Karpas-422 (cell line): ENCODE results near the gene VENTX. TPM values are rescaled to one million over a fixed set of nuclear protein-coding genes. Genes with fewer than 3 reads are reported as not detected.

ENCODE experiments used
- DNase-seq: peaks from one replicate; pipeline ENCODE4 v3.0.0-alpha.2; 2015
- H2AFZ ChIP-seq: fragments of 200-600 bp; sonication (generic); 2 replicates; pipeline ENCODE4 v1.6.1; 2014; ENCODE audit warnings: antibody characterized with exemption, low read length, mixed read lengths
- H3K27ac ChIP-seq: fragments of 200-600 bp; sonication (generic); 2 replicates; pipeline ENCODE4 v1.5.1; 2014; ENCODE audit warnings: mild to moderate bottlenecking, low read length, moderate library complexity
- H3K27me3 ChIP-seq: fragments of 200-600 bp; sonication (generic); 2 replicates; pipeline ENCODE4 v1.6.1; 2014; ENCODE audit warnings: low read length, mixed read lengths
- H3K36me3 ChIP-seq: fragments of 200-600 bp; sonication (generic); 2 replicates; pipeline ENCODE4 v1.6.1; 2014; ENCODE audit warnings: low read length, mixed read lengths; ENCODE audit not compliant: insufficient read depth
- H3K4me1 ChIP-seq: fragments of 200-600 bp; sonication (generic); 2 replicates; pipeline ENCODE4 v1.6.1; 2014; ENCODE audit warnings: mild to moderate bottlenecking, low read length, mixed read lengths
- H3K4me2 ChIP-seq: fragments of 200-600 bp; sonication (generic); 2 replicates; pipeline ENCODE4 v1.6.1; 2014; ENCODE audit warnings: low read length, low read depth, mild to moderate bottlenecking; ENCODE audit not compliant: poor library complexity, severe bottlenecking
- H3K4me3 ChIP-seq: fragments of 200-600 bp; sonication (generic); 2 replicates; pipeline ENCODE4 v1.5.1; 2014; ENCODE audit warnings: mild to moderate bottlenecking, antibody characterized with exemption, low read length, mixed read lengths
- H3K79me2 ChIP-seq: fragments of 200-600 bp; sonication (generic); 2 replicates; pipeline ENCODE4 v1.6.1; 2014; ENCODE audit warnings: mild to moderate bottlenecking, low read length, mixed read lengths
- H3K9ac ChIP-seq: fragments of 200-600 bp; sonication (generic); 2 replicates; pipeline ENCODE4 v1.6.0; 2014; ENCODE audit warnings: low read length
- H3K9me2 ChIP-seq: fragments of 200-600 bp; sonication (generic), shearing (Covaris generic); replicated peaks from 2 replicates; pipeline ENCODE4 v1.6.0; 2014; ENCODE audit warnings: mild to moderate bottlenecking, low read length, moderate library complexity; ENCODE audit not compliant: insufficient read depth
- H3K9me3 ChIP-seq: fragments of 300-700, 200-600 bp; sonication (generic); 2 replicates; pipeline ENCODE4 v1.6.1; 2014; ENCODE audit warnings: low read length, mixed read lengths
- H4K20me1 ChIP-seq: fragments of 200-600 bp; sonication (generic); 2 replicates; pipeline ENCODE4 v1.6.1; 2014; ENCODE audit warnings: mild to moderate bottlenecking, antibody characterized with exemption, low read length, low read depth; ENCODE audit not compliant: insufficient read depth
- total RNA-seq: library from RNA; depleted of rRNA; stranded (reverse); fragments of >200 nt; shearing (Covaris generic); gene quantifications from 2 replicates; pipeline ENCODE4 v1.2.3, GENCODE V29; 2014; ENCODE audit warnings: low replicate concordance

VENTX gene
- total RNA-seq, 1 experiment from 2014 or later: not detected

DNA sequence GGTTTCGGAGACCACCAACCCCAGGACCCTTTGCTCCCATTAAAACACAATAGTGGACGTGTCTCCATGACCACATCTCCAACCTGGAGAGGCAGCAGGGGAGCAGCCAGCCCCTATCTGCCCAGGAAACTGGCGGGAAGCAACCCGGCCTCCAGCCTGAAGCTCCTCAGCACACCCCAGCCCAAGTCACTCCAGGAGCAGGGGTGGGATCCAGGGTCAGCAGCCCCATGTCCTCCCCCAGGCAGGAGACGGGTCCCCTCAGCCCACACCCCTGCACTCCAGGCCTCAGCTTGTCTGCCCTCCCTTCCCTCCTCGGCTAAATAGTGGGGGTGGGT, 38.4 kb downstream of the VENTX start:
- DNase-seq: no peak
- H3K4me1 ChIP-seq: peaks cover 16% of the 10 kb centered on the region
- H3K9me3 ChIP-seq: no peaks in the 10 kb centered on the region
- peaks cover 21% of the 10 kb centered on the region; the same call in 1 of the 2 replicates for H4K20me1 ChIP-seq
- H3K27me3 ChIP-seq: no peaks in the 10 kb centered on the region
- H3K4me3 ChIP-seq: no peak overlapping the region; the same call in 1 of the 2 replicates
- no peaks in the 10 kb centered on the region for H3K36me3 ChIP-seq
- H3K4me2 ChIP-seq: peak overlapping the region; percentile 47
- H2AFZ ChIP-seq: no peak overlapping the region
- H3K27ac ChIP-seq: no peak overlapping the region
- H3K9ac ChIP-seq: no peak overlapping the region
- no peaks in the 10 kb centered on the region for H3K79me2 ChIP-seq
- no peaks in the 10 kb centered on the region for H3K9me2 ChIP-seq

DNA sequence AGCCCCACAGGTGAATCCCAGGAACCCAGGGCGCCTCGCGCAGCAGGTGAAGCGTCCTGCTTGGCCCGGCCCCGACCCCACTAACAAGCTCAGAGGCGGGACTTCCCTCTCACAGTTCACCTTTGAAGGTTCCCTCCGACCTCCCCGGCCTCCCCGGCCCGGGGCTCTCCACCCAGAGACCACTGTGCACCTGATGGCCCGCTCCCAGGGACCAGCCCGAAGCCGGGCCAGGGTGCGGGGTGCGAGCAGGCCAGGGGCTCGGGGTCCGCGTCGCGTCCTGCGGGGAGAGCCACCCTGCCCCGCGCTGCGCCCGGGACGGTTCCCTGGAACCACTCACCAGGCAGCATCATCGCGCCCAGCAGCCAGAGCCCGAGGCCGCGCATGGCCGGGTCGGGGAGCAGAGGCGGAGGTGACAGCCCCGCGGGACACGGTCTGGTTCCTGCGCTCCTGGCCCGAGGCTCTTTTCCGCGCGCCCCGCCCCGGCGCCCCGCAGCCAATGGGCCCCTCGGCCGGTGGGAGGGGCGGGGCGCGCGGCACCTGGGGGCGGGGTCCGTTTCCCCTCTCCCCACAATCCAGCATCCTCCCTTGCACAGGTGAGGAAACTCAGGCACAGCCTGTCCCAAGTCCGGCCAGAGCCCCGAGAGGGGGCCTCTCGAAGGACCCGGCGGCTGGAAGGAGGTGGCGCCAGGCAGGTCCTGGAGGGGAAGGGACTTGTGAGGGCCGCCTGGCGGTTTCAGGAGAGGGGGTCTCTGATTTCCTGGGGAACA, 39.0 kb downstream of the VENTX start, which contains the start of gene ADAM8:
TSS of gene ADAM8 (minus strand) at position 434 of the 767 bp plus-strand sequence. CDS start at position 383, 51 bp downstream.
- Histone ChIP-seq H4K20me1 (peaks cover 21% of the 10 kb centered on the region; the same call in 1 of the 2 replicates), H3K27me3 (no peaks in the 10 kb centered on the region), H3K36me3 (no peaks in the 10 kb centered on the region), H3K79me2 (no peaks in the 10 kb centered on the region), H3K4me1 (peaks cover 16% of the 10 kb centered on the region), H2AFZ (no peak within 1 kb of the TSS), H3K4me3 (no peak within 1 kb of the TSS; the same call in 1 of the 2 replicates), H3K27ac (no peak within 1 kb of the TSS), H3K9ac (0 out of 2 replicates have a peak within 1 kb of the TSS, but pooled peaks have one; percentile 37), H3K9me3 (no peaks in the 10 kb centered on the region), H3K9me2 (no peaks in the 10 kb centered on the region), H3K4me2 (peak within 1 kb of the TSS; percentile 47)
- peak; percentile 83 for DNase-seq

GRCh38 chr10:133277277-133277992, 39.8 kb downstream of the VENTX start:
- Histone ChIP-seq H3K4me1 (peaks cover 16% of the 10 kb centered on the region), H3K27ac (no peak overlapping the region), H3K9me2 (no peaks in the 10 kb centered on the region), H4K20me1 (peaks cover 21% of the 10 kb centered on the region; the same call in 1 of the 2 replicates), H3K27me3 (no peaks in the 10 kb centered on the region), H3K4me3 (no peak overlapping the region), H3K79me2 (no peaks in the 10 kb centered on the region), H2AFZ (no peak overlapping the region), H3K9ac (no peak overlapping the region), H3K4me2 (no peak overlapping the region), H3K9me3 (no peaks in the 10 kb centered on the region), H3K36me3 (no peaks in the 10 kb centered on the region)
- no peak for DNase-seq

DNA sequence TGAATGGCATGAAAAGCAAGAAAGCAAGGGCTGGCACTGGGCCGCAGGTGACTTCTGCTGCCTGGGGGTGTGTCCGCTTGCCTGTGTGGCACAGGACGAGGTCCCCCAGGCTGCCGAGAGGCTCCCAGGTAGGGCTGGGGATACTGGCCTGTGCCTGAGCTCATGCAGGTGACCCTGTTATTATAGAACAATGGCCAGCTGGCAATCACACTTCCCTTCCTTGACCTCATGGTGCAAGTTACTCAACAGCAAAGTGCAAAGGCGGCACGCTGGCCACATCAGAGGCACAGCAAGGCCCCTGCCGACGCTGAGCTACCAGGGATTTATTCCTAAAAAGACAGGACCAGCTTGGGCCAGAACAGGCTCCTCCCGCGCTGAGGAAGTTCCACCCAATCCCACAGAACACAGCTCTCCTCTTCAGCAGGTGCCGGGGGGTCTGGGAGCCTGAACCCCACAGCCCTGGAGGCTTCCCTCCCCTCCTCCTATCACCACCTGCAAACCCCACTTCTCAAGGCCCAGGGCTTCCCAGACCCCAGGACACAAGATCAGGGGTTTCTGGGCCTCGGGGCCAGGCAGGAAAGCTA, 40.4 kb downstream of the VENTX start:
- Histone ChIP-seq H3K4me3 (no peak overlapping the region), H3K79me2 (no peaks in the 10 kb centered on the region), H3K4me2 (no peak overlapping the region), H3K4me1 (peaks cover 16% of the 10 kb centered on the region), H3K27me3 (no peaks in the 10 kb centered on the region), H3K9ac (no peak overlapping the region), H4K20me1 (peaks cover 21% of the 10 kb centered on the region; the same call in 1 of the 2 replicates), H3K27ac (no peak overlapping the region), H3K9me2 (no peaks in the 10 kb centered on the region), H2AFZ (no peak overlapping the region), H3K9me3 (no peaks in the 10 kb centered on the region), H3K36me3 (no peaks in the 10 kb centered on the region)
- DNase-seq: no peak

DNA sequence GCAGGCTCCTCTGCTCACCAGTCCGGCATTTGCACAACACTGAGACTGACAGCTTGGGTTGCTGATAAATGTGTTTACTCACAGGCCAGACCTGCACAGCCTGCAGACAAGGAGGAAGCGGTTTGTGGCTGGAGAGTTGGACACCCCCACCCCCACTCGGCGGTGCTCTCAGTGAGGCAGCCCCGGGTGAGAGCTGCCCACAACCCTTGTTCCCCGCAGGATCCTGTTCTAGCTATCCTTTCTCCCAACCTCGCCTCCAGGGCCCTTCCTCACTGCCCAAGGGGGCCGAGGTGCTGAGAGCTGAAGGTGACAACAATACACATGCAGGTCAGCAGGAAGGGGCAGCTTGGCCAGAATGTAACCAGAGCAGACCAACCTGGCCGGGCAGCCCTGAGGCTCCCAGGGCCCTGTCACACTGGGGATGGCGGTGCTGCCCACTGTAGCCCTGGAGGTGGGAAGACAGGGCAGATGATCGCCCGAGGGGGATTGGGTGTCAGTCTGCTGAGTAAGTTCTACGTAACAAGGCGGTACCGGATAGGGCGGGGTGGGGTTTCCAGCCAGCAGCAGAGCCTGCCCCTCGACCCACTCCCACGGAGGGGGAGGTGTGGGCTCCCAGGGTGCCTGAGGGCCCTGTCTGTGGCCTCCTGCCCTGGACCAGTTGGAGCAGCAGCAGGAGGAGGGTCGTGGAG, 41.1 kb downstream of the VENTX start:
- Histone ChIP-seq H3K4me1 (peaks cover 16% of the 10 kb centered on the region), H3K36me3 (no peaks in the 10 kb centered on the region), H3K79me2 (no peaks in the 10 kb centered on the region), H4K20me1 (peaks cover 21% of the 10 kb centered on the region; the same call in 1 of the 2 replicates), H3K4me2 (no peak overlapping the region), H3K27me3 (no peaks in the 10 kb centered on the region), H3K27ac (no peak overlapping the region), H3K9me2 (no peaks in the 10 kb centered on the region), H3K4me3 (no peak overlapping the region), H3K9ac (no peak overlapping the region), H2AFZ (no peak overlapping the region), H3K9me3 (no peaks in the 10 kb centered on the region)
- no peak for DNase-seq

DNA sequence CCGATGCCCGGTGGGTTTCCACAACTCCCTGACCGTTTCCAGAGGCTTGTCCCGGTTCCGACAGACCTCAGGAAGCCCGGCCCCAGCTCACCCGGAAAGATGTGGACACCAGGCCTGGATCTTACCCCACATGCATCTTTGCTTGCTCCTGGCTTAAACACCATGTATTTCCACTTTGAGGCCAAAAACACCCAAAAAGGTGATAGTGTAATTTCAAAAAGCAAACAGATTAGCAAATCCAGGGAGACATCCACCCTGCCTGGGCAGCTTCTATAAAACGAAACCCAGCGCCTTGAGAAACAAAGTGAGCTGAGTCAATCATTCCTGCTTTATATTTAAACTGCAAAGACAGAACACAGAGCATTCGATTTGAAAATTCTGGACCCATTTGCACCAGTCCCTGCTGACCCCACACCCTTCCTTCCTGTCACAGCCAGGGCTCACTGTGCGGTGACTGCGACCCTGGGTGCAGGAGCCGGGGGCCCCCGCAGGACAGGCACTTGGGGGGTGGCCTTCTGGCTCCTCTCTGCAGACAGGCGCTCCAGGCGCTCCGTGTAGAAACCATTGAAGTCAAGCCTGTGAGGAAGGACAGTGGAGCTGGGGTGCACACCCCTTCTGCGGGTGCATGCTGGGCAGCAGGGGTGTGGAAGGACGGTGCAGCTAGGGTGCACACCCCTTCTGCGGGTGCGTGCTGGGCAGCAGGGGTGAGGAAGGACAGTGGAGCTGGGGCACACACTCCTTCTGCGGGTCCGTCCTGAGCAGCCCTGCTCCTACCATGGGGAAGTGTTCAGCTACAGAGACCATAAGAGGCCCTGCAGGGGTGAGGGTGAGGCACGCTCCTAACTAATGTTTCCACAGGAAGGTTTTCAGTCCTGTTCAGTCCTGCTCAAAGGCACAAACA, 41.9 kb downstream of the VENTX start:
- Histone ChIP-seq H3K4me3 (no peak overlapping the region), H3K4me1 (peaks cover 16% of the 10 kb centered on the region), H2AFZ (no peak overlapping the region), H3K79me2 (no peaks in the 10 kb centered on the region), H4K20me1 (peaks cover 21% of the 10 kb centered on the region; the same call in 1 of the 2 replicates), H3K36me3 (no peaks in the 10 kb centered on the region), H3K9ac (no peak overlapping the region), H3K4me2 (no peak overlapping the region), H3K9me2 (no peaks in the 10 kb centered on the region), H3K27ac (no peak overlapping the region), H3K27me3 (no peaks in the 10 kb centered on the region), H3K9me3 (no peaks in the 10 kb centered on the region)
- no peak for DNase-seq

DNA sequence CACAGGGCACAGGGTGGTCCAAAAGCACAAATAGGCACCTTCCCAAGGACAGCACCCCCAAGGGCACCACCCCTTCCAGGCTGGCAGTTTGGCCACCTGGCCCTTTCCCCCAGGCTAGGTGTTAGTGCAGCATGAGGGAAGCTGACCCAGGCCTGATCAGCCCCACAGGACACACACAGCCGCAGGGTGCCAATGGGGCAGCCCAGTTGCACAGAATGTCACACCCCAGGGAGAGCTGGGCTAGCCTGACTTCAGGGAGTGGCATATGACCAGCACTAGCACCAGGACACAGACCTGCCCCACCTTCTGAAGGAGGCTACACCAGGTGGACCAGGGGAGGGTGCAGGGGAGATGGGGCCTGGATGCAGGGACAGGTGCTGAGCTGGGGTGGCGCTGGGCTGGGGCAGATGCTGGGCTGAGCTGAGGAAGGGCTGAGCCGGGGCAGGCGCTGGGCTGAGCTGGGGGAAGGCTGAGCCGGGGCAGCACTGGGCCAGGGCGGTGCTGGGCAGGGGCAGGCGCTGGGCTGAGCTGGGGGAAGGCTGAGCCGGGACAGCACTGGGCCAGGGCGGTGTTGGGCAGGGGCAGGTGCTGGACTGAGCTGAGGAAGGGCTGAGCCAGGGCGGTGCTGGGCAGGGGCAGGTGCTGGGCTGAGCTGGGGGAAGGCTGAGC, 42.9 kb downstream of the VENTX start:
- H3K79me2 ChIP-seq: no peaks in the 10 kb centered on the region
- H2AFZ ChIP-seq: no peak overlapping the region
- H3K9ac ChIP-seq: no peak overlapping the region
- H3K4me3 ChIP-seq: no peak overlapping the region
- DNase-seq: no peak
- peaks cover 14% of the 10 kb centered on the region; the same call in 1 of the 2 replicates for H4K20me1 ChIP-seq
- peaks cover 13% of the 10 kb centered on the region for H3K4me1 ChIP-seq
- H3K27ac ChIP-seq: no peak overlapping the region
- no peaks in the 10 kb centered on the region for H3K36me3 ChIP-seq
- no peaks in the 10 kb centered on the region for H3K9me2 ChIP-seq
- no peak overlapping the region for H3K4me2 ChIP-seq
- no peaks in the 10 kb centered on the region for H3K27me3 ChIP-seq
- H3K9me3 ChIP-seq: no peaks in the 10 kb centered on the region
